Measurements from ENCODE around the gene ADGRA1.

GRCh38 chr10:133070810-133071209 is 16.9 kb upstream of the ADGRA1 start:
- TF ChIP-seq, protein P1, sequence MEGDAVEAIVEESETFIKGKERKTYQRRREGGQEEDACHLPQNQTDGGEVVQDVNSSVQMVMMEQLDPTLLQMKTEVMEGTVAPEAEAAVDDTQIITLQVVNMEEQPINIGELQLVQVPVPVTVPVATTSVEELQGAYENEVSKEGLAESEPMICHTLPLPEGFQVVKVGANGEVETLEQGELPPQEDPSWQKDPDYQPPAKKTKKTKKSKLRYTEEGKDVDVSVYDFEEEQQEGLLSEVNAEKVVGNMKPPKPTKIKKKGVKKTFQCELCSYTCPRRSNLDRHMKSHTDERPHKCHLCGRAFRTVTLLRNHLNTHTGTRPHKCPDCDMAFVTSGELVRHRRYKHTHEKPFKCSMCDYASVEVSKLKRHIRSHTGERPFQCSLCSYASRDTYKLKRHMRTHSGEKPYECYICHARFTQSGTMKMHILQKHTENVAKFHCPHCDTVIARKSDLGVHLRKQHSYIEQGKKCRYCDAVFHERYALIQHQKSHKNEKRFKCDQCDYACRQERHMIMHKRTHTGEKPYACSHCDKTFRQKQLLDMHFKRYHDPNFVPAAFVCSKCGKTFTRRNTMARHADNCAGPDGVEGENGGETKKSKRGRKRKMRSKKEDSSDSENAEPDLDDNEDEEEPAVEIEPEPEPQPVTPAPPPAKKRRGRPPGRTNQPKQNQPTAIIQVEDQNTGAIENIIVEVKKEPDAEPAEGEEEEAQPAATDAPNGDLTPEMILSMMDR (IDR thresholded peaks at IDR 0.05; ENCODE audit: insufficient read depth, low read length, poor library complexity, severe bottlenecking), result no peak
- TF ChIP-seq EZH2phosphoT487 (conservative IDR thresholded peaks at IDR 0.05; ENCODE audit: low read length), result no peak
